ENCODE results near the gene TGFB1I1.
"Not testable (repeated sequence)": the region's sequence is repeated elsewhere in the genome, so short reads cannot be mapped to it uniquely, and the experiment has no call there.

Gene TGFB1I1

DNA sequence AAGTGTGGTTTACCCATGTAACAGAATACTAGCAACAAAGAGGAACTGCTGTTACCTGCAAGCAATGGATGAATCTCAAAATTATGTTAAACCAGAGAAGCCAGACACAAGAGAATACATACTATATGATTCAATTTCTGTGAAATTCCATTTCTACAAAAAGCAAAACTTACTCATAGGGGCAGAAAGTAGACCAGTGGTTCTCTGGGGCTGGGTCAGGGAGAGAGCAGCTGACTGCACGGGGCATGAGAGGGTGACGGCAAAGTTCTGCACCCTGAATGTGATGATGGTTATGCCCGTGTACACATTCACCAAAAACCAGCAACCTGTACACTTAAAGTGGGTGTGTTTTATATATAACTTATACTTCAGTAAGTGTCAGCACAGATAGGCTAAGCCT, 32.4 kb upstream of the TGFB1I1 start:
- Mint-ChIP-seq H3K9me3 (no peaks in the 10 kb centered on the region), H3K27ac (no peak overlapping the region), H3K36me3 (ENCODE audit: low read depth) (no peaks in the 10 kb centered on the region), H3K4me3 (no peak overlapping the region), H3K4me1 (ENCODE audit: low read depth) (peaks cover 23% of the 10 kb centered on the region), H3K27me3 (no peaks in the 10 kb centered on the region)
- DNase-seq, result no peak

DNA sequence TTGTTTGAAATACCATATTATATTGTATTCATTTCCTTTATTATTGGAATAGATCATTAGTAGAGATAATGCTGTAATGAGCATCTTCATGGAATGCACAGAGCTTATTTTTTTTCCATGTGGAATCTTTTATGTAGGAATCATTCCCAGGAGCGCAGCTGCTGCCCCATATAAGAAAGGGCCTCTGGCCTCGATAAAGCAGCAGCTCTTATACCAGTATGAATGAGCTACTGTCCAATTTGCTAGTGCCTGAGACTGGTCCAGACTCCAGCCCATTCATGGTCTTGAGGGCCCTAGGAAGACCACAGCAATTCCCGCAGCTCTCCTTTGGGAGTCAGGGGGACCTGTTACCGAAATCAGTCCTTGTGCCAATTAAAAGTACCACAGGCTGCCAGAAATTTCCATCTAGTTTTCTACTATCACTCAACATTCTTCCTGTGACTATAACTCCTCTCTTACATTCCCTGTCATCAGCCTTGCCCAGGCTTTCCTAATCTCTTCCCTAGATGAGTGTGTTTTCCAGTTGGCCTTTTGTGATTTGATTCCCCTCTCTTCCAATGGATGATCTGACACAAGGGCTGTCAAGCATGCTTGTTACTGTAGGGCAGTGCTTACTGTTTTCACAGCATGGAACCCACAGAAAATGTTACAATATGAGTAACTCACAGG, 31.3 kb upstream of the TGFB1I1 start:
- Mint-ChIP-seq H3K4me1 (ENCODE audit: low read depth) (peaks cover 23% of the 10 kb centered on the region), H3K27ac (no peak overlapping the region), H3K9me3 (no peaks in the 10 kb centered on the region), H3K4me3 (no peak overlapping the region), H3K27me3 (no peaks in the 10 kb centered on the region), H3K36me3 (ENCODE audit: low read depth) (no peaks in the 10 kb centered on the region)
- DNase-seq, result no peak

DNA sequence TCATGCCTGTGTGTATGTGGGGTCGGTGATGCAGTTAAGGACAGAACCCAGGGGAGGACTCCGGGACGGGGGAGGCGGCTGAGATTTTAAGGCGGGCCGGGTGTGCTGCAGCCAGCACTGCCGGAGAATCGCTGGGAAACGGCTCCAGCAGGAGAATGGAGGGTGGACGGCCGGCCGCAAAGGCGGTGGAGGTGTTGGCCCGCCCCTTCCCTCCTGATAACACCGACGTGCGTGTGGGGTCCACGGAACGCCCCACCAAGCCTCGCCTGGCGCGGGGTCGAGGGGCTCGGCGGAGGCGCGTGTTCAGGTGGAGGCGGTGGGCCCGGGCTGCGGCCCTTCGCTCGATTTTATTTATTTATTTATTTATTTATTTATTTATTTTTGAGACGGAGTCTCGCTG, 30.0 kb upstream of the TGFB1I1 start:
- peaks cover 26% of the 10 kb centered on the region for H3K4me1 Mint-ChIP-seq (ENCODE audit: low read depth)
- peak overlapping the region; percentile 41 for H3K27ac Mint-ChIP-seq
- H3K36me3 Mint-ChIP-seq (ENCODE audit: low read depth), result no peaks in the 10 kb centered on the region
- DNase-seq, result no peak
- no peaks in the 10 kb centered on the region for H3K9me3 Mint-ChIP-seq
- peak overlapping the region; percentile 71 for H3K4me3 Mint-ChIP-seq
- no peaks in the 10 kb centered on the region for H3K27me3 Mint-ChIP-seq

DNA sequence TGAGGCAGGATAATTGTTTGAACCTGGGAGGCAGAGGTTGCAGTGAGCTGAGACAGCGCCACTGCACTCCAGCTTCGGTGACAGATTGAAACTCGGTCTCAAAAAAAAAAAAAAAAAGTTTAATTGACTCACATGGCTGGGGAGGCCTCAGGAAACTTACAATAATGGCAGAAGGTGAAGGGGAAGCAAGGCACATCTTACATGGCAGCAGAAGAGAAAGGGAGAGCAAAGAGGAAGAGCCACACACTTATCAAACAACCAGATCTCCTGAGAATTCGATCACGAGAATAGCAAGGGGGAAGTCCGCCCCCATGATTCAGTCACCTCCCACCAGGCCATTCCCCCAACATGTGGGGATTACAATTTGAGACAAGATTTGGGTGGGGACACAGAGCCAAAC, 26.0 kb upstream of the TGFB1I1 start:
- not testable (repeated sequence) for H3K27me3 Mint-ChIP-seq; H3K36me3 Mint-ChIP-seq (ENCODE audit: low read depth); DNase-seq; H3K9me3 Mint-ChIP-seq; H3K27ac Mint-ChIP-seq; H3K4me3 Mint-ChIP-seq
- peaks cover 15% of the 10 kb centered on the region for H3K4me1 Mint-ChIP-seq (ENCODE audit: low read depth)

DNA sequence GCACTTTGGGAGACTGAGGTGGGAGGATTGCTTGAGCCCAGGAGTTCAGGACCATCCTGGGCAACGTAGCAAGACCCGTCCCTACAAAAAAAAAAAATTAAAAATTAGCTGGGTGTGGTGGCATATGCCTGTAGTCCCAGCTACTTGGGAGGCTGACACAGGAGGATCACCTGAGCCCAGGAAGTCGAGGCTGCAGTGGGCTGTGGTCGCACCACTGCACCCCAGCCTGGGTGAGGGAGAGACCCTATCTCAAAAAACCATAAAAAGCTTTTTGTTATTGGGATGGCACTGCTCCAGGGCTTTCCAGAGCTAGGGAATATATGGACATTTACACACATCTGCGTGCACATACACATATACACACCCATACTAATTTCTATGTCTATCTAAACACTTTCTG, 20.8 kb upstream of the TGFB1I1 start:
- H3K4me3 Mint-ChIP-seq, result no peak overlapping the region
- peaks cover 18% of the 10 kb centered on the region for H3K36me3 Mint-ChIP-seq (ENCODE audit: low read depth)
- H3K4me1 Mint-ChIP-seq (ENCODE audit: low read depth), result peaks cover 30% of the 10 kb centered on the region
- no peak for DNase-seq
- no peaks in the 10 kb centered on the region for H3K9me3 Mint-ChIP-seq
- no peak overlapping the region for H3K27ac Mint-ChIP-seq
- no peaks in the 10 kb centered on the region for H3K27me3 Mint-ChIP-seq

DNA sequence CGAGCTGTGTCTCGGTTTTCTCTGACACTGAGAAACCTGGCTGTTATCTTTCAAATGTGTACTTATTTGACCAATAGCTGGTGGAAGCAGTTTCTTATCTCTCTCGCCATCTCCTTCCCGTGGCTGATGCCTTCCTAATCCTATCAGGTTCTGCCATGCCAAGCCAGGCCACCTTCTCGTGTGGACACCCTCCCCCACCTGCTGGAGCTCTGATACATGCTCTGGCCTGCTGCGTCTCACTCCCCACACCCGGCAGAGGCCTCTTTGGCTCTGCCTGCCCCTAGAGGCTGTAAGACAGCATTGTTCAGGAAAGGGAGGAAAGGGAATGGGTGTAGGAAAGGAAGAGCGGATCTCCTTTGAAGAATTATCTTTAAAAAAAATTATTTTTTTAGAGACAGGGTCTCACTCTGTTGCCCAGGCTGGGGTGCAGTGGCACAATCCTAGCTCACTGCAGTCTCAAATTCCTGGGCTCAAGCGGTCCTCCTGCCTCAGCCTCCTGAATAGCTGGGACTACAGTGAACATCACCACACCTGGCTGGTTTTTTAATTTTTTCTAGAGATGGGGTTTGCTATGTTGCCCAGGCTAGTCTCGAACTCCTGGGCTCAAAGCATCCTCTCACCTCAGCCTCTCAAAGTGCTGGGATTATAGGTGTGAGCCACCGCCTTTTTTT, 20.1 kb upstream of the TGFB1I1 start:
- Mint-ChIP-seq H3K36me3 (ENCODE audit: low read depth) (peaks cover 23% of the 10 kb centered on the region), H3K9me3 (no peaks in the 10 kb centered on the region), H3K4me1 (ENCODE audit: low read depth) (peaks cover 34% of the 10 kb centered on the region), H3K27me3 (no peaks in the 10 kb centered on the region), H3K4me3 (no peak overlapping the region), H3K27ac (no peak overlapping the region)
- DNase-seq, result no peak

DNA sequence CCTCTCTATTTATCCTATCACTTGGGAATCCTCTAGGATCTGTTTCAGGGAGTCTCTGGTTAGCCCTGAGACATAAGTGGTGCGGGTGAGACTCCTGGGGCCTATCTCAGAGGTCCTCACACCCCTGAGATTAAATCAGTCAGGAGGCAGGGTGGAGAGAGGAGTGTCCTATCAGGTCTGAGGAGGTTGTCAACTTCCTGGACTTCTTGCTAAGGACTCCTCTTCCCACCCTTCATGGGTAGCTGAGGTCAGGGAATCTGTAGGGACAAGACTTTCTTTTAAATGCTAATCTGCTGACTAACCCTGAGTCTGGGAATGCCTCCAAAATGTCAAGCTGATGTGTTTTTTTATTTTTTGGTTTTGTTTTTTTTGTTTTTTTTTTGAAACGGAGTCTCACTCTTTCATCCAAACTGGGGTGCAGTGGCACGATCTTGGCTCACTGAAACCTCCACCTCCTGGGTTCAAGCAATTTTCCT, 19.3 kb upstream of the TGFB1I1 start:
- no peaks in the 10 kb centered on the region for H3K9me3 Mint-ChIP-seq
- H3K27me3 Mint-ChIP-seq, result no peaks in the 10 kb centered on the region
- H3K36me3 Mint-ChIP-seq (ENCODE audit: low read depth), result peaks cover 32% of the 10 kb centered on the region
- no peak for DNase-seq
- no peak overlapping the region for H3K4me3 Mint-ChIP-seq
- peaks cover 42% of the 10 kb centered on the region for H3K4me1 Mint-ChIP-seq (ENCODE audit: low read depth)
- peak overlapping the region; percentile 66 for H3K27ac Mint-ChIP-seq

DNA sequence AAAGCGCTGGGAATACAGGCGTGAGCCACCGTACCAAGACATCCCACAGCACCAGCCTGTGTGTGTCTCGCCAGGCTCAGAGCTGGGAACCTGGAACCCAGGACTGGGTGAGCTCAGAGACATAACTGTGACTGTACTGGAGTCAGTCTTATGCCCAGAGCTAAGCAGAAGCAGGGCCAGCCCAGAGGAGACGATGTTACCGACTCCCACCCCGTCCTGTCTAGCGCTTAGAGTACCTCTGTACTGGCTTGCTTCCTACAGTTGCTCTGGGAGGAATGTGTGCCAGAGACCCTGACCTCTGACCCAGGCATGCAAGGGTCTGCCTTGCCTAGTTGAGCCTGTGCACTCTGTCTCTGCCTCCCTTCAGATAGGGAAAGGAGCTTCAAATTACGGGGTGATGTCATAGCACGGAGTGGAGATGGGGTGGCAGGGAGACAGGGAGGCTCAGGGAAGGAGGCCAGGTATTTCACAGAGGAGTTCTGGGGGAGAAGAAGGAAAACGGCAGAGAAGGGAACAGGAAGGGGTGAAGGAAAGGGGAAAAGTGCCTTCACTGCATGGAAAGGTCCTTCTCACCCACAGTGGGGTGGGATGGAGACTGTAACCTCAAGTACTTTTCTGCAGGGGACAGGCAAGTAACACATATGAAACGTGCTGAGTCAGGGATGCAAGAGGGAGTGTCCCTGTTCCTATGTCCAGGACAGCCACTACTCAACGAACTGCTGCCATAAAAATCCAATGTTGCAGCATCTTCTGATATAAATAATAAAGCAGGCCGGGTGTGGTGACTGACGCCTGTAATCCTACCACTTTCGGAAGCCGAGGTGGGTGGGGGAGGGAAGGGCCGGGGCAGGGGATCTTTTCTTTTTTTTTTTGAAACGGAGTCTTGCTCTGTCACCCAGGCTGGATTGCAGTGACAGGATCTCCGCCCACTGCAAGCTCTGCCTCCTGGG, 18.4 kb upstream of the TGFB1I1 start:
- H3K4me3 Mint-ChIP-seq, result no peak overlapping the region
- peaks cover 48% of the 10 kb centered on the region for H3K4me1 Mint-ChIP-seq (ENCODE audit: low read depth)
- peak; percentile 23 for DNase-seq
- H3K9me3 Mint-ChIP-seq, result no peaks in the 10 kb centered on the region
- H3K36me3 Mint-ChIP-seq (ENCODE audit: low read depth), result peaks cover 39% of the 10 kb centered on the region
- no peaks in the 10 kb centered on the region for H3K27me3 Mint-ChIP-seq
- H3K27ac Mint-ChIP-seq, result peak overlapping the region; percentile 63

DNA sequence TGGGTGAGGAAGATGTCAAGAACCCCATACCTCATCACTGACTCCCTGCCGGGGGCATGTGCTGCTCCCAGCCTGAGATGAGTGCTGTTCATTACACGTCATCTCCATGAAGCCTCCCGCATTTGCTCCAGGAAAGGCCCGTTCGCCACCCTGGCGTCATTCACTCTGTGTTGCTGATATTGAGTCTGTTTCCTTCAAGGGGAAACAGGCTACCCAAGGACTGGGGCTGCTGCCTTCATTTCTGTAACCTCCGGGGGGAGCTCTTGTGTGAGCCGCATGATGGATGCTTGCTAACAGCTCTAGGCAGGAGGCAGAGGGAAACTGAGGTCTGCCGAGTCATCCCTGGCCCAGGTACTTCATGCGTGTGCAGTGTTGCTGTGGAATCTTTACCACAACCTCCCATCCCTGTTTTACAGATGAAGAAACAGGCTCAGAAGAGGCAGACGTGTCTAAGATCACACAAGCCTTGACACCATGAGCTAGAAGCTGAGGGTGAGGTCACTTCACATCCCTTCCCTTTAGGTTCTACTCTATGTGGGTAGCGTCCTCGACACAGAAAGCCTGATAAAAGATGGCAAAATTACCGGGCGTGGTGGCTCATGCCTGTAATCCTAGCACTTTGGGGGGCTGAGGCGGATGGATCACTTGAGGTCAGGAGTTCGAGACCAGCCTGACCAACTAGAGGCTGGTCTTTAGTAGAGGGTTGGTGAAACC, 16.2 kb upstream of the TGFB1I1 start:
- Mint-ChIP-seq H3K4me1 (ENCODE audit: low read depth) (peaks cover 57% of the 10 kb centered on the region), H3K36me3 (ENCODE audit: low read depth) (peaks cover 41% of the 10 kb centered on the region), H3K27ac (peak overlapping the region; percentile 80), H3K27me3 (no peaks in the 10 kb centered on the region), H3K4me3 (peak overlapping the region; percentile 90), H3K9me3 (no peaks in the 10 kb centered on the region)
- DNase-seq, result no peak

DNA sequence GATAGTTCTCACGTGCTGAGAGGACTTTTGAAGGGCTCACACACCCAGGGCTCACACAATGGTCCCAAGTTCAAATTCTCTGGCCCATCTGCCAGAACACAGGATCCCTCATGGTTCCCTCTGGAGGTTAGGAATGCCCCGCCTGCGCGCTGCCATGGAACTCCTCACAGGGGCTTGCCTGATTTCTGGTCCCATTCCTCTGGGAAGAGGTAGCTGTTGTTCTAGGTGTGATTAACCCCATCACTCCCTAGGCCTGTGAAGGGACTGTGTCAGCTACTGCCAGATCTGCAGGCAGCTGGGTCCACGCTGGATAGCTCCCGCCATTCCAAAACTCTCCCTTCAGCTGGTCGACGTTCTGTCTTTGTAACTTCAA, 15.0 kb upstream of the TGFB1I1 start:
- no peak for DNase-seq
- Mint-ChIP-seq H3K9me3 (no peaks in the 10 kb centered on the region), H3K27me3 (no peaks in the 10 kb centered on the region), H3K27ac (peak overlapping the region; percentile 99), H3K4me3 (peak overlapping the region; percentile 90), H3K4me1 (ENCODE audit: low read depth) (peaks cover 57% of the 10 kb centered on the region), H3K36me3 (ENCODE audit: low read depth) (peaks cover 42% of the 10 kb centered on the region)

DNA sequence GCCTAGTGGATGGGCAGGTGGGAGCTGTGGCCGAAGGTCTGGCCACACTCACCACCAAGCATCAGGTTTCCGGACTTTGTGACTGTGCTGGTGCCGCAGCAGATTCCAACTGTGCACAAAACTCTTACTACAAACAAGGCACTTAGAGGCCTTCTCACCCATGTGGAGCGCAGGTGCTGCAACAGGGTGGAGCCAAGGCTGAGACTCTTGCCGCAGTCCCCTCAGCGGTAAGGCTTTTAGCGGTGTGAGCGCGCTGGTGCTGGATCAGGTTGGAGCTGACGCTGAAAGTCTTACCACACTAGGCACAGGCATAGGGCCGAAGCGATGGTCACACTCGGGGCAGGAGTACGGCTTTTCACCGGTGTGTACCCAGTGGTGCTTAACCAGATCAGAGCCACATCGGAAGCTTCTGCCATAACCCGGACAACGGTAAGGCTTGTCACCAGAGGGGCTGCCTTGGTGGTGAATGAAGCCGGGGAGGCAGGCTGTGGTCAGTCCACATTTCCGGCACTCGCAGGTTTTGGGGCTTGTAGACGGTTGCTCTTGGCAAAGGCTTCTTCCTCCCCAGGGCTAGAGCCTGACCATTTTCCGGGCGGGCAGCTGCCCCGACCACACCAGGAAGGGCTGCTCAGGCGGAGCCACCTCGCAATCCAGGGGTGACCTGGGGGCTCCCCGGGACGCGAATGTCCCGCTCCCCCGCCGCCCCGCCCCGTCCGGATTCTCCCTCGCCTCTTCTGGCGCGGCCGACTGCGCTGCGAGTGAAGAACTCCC, 13.7 kb upstream of the TGFB1I1 start:
- Mint-ChIP-seq H3K36me3 (ENCODE audit: low read depth) (peaks cover 54% of the 10 kb centered on the region), H3K27me3 (no peaks in the 10 kb centered on the region), H3K9me3 (no peaks in the 10 kb centered on the region), H3K4me1 (ENCODE audit: low read depth) (peaks cover 55% of the 10 kb centered on the region), H3K4me3 (peak overlapping the region; percentile 90), H3K27ac (peak overlapping the region; percentile 99)
- DNase-seq, result peak; percentile 73

DNA sequence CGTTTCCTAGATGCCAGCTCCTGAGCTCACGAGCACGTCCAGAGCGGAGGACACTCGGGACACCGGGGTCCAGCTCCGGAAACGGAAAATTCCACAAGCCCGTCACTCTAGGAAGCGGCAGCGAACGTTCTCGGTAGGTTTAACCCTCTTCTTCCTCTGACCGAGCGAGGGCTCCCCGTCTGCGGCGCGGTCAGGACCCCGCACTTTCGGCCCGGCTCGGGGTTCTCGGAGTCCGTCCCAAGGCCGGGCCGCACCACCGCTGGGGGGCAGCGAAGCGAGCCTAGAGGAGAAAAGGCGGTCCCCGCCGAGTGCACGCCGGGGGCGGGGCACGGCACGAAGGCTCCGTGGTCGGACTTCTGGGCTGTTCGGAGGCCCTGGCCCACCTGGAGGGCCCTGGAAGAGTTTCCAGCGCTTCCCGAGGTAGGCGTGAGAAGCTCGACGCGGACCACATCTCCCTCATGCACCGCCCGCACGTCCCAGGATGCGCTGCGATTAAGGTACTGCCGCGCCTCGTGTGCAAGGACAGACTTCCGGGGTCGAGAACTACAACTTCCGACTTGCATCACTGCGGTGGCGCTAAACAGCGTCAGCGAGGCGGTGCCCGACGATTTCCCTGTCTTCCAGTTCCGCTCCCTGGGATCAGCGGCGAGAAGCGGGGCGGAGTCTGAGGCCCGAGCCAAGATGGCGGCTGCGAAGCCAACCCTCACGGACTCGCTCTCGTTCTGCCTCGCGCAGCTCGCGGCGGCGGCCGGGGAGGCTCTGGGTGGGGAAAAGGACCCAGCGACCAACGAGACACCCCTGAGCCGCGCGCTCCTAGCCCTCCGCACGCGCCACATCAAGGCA, 12.9 kb upstream of the TGFB1I1 start, which contains the start of gene ARMC5:
Gene ARMC5, plus strand, starts transcription at position 658 of the 843 bp plus-strand sequence. Its CDS starts 24 bp downstream, at position 682.
- DNase-seq, result peak; percentile 97
- H3K4me3 Mint-ChIP-seq, result peak within 1 kb of the TSS; percentile 90
- peak within 1 kb of the TSS; percentile 99 for H3K27ac Mint-ChIP-seq
- H3K4me1 Mint-ChIP-seq (ENCODE audit: low read depth), result peaks cover 50% of the 10 kb centered on the region
- no peaks in the 10 kb centered on the region for H3K9me3 Mint-ChIP-seq
- no peaks in the 10 kb centered on the region for H3K27me3 Mint-ChIP-seq
- peaks cover 58% of the 10 kb centered on the region for H3K36me3 Mint-ChIP-seq (ENCODE audit: low read depth)

All from activated T-cell treated with anti-CD3 and anti-CD28 coated beads, Interleukin-2, amount 50 U/mL, for 24 hours (primary cell).